ENCODE measurements around the gene SOX21. TPM values are rescaled to one million over a fixed set of nuclear protein-coding genes. Genes with fewer than 3 reads are reported as not detected.
"Not testable (repeated sequence)": the region's sequence is repeated elsewhere in the genome, so short reads cannot be mapped to it uniquely, and the experiment has no call there.

The SOX21 gene
- total and polyA plus RNA-seq, 8 donors: 0.09 to 0.86 (median 0.53) TPM

DNA sequence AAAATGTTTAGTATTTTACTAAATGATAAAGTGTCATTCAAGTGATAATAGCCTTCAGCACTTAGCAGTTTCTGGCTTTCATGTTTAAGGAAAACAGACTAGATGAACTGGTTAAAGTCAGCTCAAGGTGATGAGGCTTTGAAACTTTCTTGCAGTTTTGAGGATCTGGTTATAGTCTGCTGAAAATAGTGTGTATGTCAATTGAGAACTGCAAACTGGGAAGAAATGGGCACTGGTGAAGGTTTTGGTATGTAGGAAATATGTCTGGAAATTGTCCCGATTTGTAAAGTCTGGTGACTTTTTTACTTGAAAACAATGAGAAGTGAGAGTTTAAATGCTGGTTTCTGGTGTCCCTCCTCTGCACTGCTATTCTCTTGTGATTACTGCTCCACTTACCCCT is 36.8 kb upstream of the SOX21 start:
- TF ChIP-seq, protein P1, sequence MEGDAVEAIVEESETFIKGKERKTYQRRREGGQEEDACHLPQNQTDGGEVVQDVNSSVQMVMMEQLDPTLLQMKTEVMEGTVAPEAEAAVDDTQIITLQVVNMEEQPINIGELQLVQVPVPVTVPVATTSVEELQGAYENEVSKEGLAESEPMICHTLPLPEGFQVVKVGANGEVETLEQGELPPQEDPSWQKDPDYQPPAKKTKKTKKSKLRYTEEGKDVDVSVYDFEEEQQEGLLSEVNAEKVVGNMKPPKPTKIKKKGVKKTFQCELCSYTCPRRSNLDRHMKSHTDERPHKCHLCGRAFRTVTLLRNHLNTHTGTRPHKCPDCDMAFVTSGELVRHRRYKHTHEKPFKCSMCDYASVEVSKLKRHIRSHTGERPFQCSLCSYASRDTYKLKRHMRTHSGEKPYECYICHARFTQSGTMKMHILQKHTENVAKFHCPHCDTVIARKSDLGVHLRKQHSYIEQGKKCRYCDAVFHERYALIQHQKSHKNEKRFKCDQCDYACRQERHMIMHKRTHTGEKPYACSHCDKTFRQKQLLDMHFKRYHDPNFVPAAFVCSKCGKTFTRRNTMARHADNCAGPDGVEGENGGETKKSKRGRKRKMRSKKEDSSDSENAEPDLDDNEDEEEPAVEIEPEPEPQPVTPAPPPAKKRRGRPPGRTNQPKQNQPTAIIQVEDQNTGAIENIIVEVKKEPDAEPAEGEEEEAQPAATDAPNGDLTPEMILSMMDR (IDR thresholded peaks at IDR 0.05): no peak
- Histone ChIP-seq H3K9me3 (no peaks in the 10 kb centered on the region), H3K27ac (no peak overlapping the region), H3K36me3 (no peaks in the 10 kb centered on the region), H3K27me3 (no peaks in the 10 kb centered on the region), H3K4me3 (no peak overlapping the region), H3K4me1 (no peaks in the 10 kb centered on the region)
- ATAC-seq (no peak), DNase-seq (no peak)
- intact Hi-C loops (cut with DNase I): no loop called here

DNA sequence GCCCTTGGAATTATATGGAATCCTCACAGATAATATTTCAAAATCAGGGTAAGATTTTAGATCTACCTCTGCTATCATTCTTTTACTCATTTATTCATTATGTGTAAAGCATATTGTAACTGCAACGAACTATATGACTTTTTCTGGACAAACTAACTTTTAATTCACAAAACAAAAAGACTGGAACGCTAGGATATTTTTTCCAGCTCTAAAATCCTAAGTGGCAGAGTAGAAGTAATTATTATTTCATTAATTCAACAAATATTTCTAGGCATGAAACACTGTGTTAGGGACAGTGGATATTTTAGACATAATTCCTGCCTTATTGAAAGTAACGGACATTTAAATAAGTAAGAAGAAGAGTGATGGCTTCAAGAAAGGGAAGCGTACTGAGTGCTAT is 26.9 kb upstream of the SOX21 start:
- no peaks in the 10 kb centered on the region for H3K36me3 ChIP-seq
- no peaks in the 10 kb centered on the region for H3K4me1 ChIP-seq
- H3K4me3 ChIP-seq: no peak overlapping the region
- no peaks in the 10 kb centered on the region for H3K9me3 ChIP-seq
- H3K27ac ChIP-seq: no peak overlapping the region
- intact Hi-C loops (cut with DNase I): no loop called here
- no peak for DNase-seq
- no peak for ATAC-seq
- TF ChIP-seq, protein P1 (IDR thresholded peaks at IDR 0.05): no peak
- no peaks in the 10 kb centered on the region for H3K27me3 ChIP-seq

DNA sequence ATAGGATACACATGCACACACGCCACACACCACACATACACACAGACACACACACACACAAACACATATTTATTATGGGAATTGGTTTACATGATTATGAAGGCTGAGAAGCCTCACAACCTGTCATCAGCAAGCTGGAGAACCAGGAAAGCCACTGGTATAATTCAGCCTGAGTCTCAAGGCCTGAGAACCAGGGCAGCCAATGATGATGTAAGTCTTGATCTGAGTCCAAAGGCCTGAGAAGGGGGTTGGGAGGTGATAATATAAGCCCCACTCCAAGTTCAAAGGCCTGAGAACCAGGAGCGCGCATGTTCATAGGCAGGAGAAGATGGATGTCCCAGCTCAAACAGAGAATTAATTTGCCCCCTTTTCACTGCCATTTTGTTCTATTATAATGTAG is 18.7 kb upstream of the SOX21 start:
- intact Hi-C loops (cut with DNase I): no loop called here
- Histone ChIP-seq H3K27me3 (no peaks in the 10 kb centered on the region), H3K4me3 (no peak overlapping the region), H3K36me3 (no peaks in the 10 kb centered on the region), H3K27ac (no peak overlapping the region), H3K9me3 (peaks cover 0 to 11% of the 10 kb centered on the region in 2 donors), H3K4me1 (no peaks in the 10 kb centered on the region)
- TF ChIP-seq, protein P1 (IDR thresholded peaks at IDR 0.05): no peak
- no peak for DNase-seq
- ATAC-seq: no peak

DNA sequence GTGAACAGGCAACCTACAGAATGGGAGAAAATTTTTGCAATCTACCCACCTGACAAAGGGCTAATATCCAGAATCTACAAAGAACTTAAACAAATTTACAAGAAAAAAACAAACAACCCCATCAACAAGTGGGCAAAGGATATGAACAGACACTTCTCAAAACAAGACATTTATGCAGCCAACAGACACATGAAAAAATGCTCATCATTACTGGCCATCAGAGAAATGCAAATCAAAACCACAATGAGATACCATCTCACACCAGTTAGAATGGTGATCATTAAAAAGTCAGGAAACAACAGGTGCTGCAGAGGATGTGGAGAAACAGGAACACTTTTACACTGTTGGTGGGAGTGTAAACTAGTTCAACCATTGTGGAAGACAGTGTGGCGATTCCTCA is 17.6 kb upstream of the SOX21 start:
- H3K9me3 ChIP-seq: peaks cover 0 to 15% of the 10 kb centered on the region in 2 donors
- ATAC-seq; H3K4me3 ChIP-seq; DNase-seq; H3K27ac ChIP-seq; H3K36me3 ChIP-seq; H3K4me1 ChIP-seq; H3K27me3 ChIP-seq; intact Hi-C loops (cut with DNase I): not testable (repeated sequence)

DNA sequence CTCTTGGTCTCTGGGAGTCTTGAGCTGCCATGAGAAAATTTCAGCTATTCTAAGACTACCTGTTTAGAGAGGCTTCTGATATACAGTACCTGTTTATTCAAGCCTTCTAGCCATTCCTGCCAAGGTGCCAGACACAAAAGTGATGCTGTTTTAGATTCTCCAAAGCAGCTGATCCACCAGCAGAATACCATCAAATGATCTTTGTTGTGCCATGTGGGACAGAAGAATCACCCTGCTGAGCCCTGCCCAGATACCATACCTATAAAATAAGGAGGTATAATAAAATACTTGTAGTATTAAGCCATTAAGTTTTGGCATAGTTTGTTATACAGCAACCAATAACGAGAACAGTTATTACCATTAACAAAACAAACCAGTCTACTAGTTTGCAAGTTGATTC is 14.1 kb upstream of the SOX21 start:
- ATAC-seq: no peak

More for the DNA sequence above, 14.1 kb upstream of the SOX21 start:
- DNase-seq: no peak
- H3K27me3 ChIP-seq: peaks cover 0 to 19% of the 10 kb centered on the region in 2 donors
- TF ChIP-seq, protein P1 (IDR thresholded peaks at IDR 0.05): no peak
- no peaks in the 10 kb centered on the region for H3K36me3 ChIP-seq
- peaks cover 0 to 15% of the 10 kb centered on the region in 2 donors for H3K9me3 ChIP-seq
- no peak overlapping the region for H3K4me3 ChIP-seq
- H3K27ac ChIP-seq: no peak overlapping the region
- no peaks in the 10 kb centered on the region for H3K4me1 ChIP-seq
- intact Hi-C loops (cut with DNase I): no loop called here

Data from left lung (tissue), 10 donors.